Subcutaneous adipose tissue (tissue), 4 donors: Measurements from ENCODE around the gene ATG16L2. TPM values are rescaled to one million over a fixed set of nuclear protein-coding genes. Genes with fewer than 3 reads are reported as not detected.

Source experiments
- total RNA-seq, 4 donors: library from RNA; depleted of rRNA; stranded (reverse); fragments of >200 nt; gene quantifications; one replicate each; pipeline ENCODE4 v1.1.0, GENCODE V29; 2016
- TF ChIP-seq, protein P1 (sequence below): fragments of 450-650 bp; IDR thresholded peaks from one replicate; pipeline ENCODE4 v1.5.1; 2016; ENCODE audit warnings: low read depth, mild to moderate bottlenecking, control low read depth, antibody characterized with exemption, moderate library complexity

The ATG16L2 gene
- total RNA-seq, 4 donors from 2014 or later: 12.6 to 50.8 (median 34.0) TPM

GRCh38 chr11:72850832-72851231 lies 36.6 kb downstream of the ATG16L2 start:
- TF ChIP-seq, protein P1, sequence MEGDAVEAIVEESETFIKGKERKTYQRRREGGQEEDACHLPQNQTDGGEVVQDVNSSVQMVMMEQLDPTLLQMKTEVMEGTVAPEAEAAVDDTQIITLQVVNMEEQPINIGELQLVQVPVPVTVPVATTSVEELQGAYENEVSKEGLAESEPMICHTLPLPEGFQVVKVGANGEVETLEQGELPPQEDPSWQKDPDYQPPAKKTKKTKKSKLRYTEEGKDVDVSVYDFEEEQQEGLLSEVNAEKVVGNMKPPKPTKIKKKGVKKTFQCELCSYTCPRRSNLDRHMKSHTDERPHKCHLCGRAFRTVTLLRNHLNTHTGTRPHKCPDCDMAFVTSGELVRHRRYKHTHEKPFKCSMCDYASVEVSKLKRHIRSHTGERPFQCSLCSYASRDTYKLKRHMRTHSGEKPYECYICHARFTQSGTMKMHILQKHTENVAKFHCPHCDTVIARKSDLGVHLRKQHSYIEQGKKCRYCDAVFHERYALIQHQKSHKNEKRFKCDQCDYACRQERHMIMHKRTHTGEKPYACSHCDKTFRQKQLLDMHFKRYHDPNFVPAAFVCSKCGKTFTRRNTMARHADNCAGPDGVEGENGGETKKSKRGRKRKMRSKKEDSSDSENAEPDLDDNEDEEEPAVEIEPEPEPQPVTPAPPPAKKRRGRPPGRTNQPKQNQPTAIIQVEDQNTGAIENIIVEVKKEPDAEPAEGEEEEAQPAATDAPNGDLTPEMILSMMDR: no peak

GRCh38 chr11:72851726-72852125 lies 37.5 kb downstream of the ATG16L2 start:
- TF ChIP-seq, protein P1: no peak

GRCh38 chr11:72856065-72856464 lies 41.9 kb downstream of the ATG16L2 start:
- TF ChIP-seq, protein P1: no peak

- TF ChIP-seq, protein P1: no peak
These were observed 42.5 kb downstream of the ATG16L2 start for GRCh38 chr11:72856551-72857345.

DNA sequence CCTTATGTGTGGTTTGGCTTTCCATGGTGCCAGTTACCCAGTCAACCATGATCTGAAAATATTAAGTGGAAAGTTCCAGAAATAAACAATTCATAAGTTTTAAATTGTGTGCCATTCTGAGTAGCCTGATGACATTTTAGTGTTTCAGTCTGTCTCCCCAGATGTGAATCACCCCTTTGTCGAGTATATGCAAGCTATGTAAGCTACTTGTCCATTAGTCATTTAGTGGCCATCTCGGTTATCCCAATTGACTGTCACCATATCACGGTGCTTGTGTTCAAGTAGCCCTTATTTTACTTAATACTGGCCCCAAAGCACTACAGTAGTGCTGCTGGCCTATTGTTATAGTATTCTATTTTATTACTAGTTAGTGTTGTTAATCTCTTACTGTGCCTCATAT lies 44.9 kb downstream of the ATG16L2 start:
- TF ChIP-seq, protein P1: no peak

- TF ChIP-seq, protein P1: no peak
These were observed 45.8 kb downstream of the ATG16L2 start for GRCh38 chr11:72860010-72860409.

- TF ChIP-seq, protein P1: no peak
These were observed 46.4 kb downstream of the ATG16L2 start for GRCh38 chr11:72860592-72860991.
